K562 (cell line): ENCODE data around the gene BICD1. TPM values are rescaled to one million over a fixed set of nuclear protein-coding genes. Genes with fewer than 3 reads are reported as not detected.

Source experiments
- ATAC-seq: fragments of 200-7000 bp; cut with Tn5 transposase; 3 replicates; pipeline ENCODE4 v1.9.1; 2020; ENCODE audit warnings: moderate library complexity
- BruUV-seq: library from RNA; stranded (reverse); fragments of 400-500 nt; replicated peaks from 2 replicates; lab custom pipeline; 2021; lab: Mats Ljungman, UMichigan
- CTCF ChIA-PET: fragments of 300-600 bp; formaldehyde crosslinking; extraction: SDS; loops from one replicate; lab custom pipeline; 2021; ENCODE audit warnings: low intra/inter-chr PET ratio; lab: Yijun Ruan, JAX
- POLR2A ChIA-PET: fragments of 300-600, 350-650 bp; sonication (Branson Sonifier 250); formaldehyde crosslinking; extraction: SDS; loops from one replicate; lab custom pipeline; 2021; ENCODE audit warnings: antibody characterized with exemption, inconsistent platforms; lab: Yijun Ruan, JAX
- DNase-seq, 4 experiments: peaks; one replicate each; pipeline versions ENCODE4 v3.0.0 to v3.0.0-alpha.2; 2011 to 2018; ENCODE audit warnings: low spot score in 3 of 4, mixed read lengths in 3 of 4; ENCODE audit errors: extremely low read depth in 1 of 4
- FAIRE-seq: peaks from 2 replicates; lab custom pipeline; 2011; peaks lifted over from hg19 to GRCh38; lab: Jason Lieb, UNC
- H2AFZ ChIP-seq: 2 replicates; pipeline ENCODE4 v1.6.0; 2011; ENCODE audit warnings: low read depth, low read length, control low read depth, inconsistent platforms
- H3K27ac ChIP-seq: fragments of 200-600 bp; 3 replicates; pipeline ENCODE4 v1.8.0; 2011; ENCODE audit warnings: low read depth, mild to moderate bottlenecking, control low read depth, inconsistent platforms, low read length, moderate library complexity, mixed read lengths; ENCODE audit errors: extremely low read depth
- H3K27me3 ChIP-seq, 2 experiments: fragments of 300-600 bp in 1 of 2; 2 replicates in 1 of 2; 3 replicates in 1 of 2; pipeline versions ENCODE4 v1.6.0 to v1.8.0; 2011; ENCODE audit warnings: inconsistent platforms in 2 of 2, low read length in 2 of 2, mild to moderate bottlenecking in 1 of 2, mixed read lengths in 1 of 2, moderate library complexity in 1 of 2; ENCODE audit not compliant: control insufficient read depth in 2 of 2, insufficient read depth in 2 of 2
- H3K36me3 ChIP-seq: fragments of 300-600 bp; 3 replicates; pipeline ENCODE4 v1.8.0; 2011; ENCODE audit warnings: mild to moderate bottlenecking, low read length, inconsistent platforms; ENCODE audit not compliant: control insufficient read depth, insufficient read depth
- H3K4me1 ChIP-seq, 2 experiments: fragments of 200-600 bp in 1 of 2; replicated peaks in 1 of 2; 2 replicates in 1 of 2; 3 replicates in 1 of 2; pipeline versions ENCODE4 v1.5.1 to v1.8.0; 2011; ENCODE audit warnings: inconsistent platforms in 2 of 2, low read length in 2 of 2, mild to moderate bottlenecking in 1 of 2, mixed read lengths in 1 of 2, moderate library complexity in 1 of 2; ENCODE audit not compliant: control insufficient read depth in 2 of 2, insufficient read depth in 2 of 2
- H3K4me2 ChIP-seq: 2 replicates; pipeline ENCODE4 v1.6.1; 2011; ENCODE audit warnings: low read length, control low read depth, inconsistent platforms, mixed read lengths; ENCODE audit not compliant: insufficient read depth
- H3K4me3 ChIP-seq: fragments of 200-600 bp; sonication (generic), shearing (Covaris generic); 2 replicates; pipeline ENCODE4 v1.5.1; 2016; ENCODE audit warnings: control low read depth, inconsistent platforms
- H3K79me2 ChIP-seq: fragments of 200-600 bp; 3 replicates; pipeline ENCODE4 v1.8.0; 2011; ENCODE audit warnings: low read length, inconsistent platforms; ENCODE audit not compliant: control insufficient read depth, insufficient read depth
- H3K9ac ChIP-seq, 2 experiments: 2 replicates each; pipeline versions ENCODE4 v1.6.0 to v1.6.1; 2011; ENCODE audit warnings: low read depth in 2 of 2, low read length in 2 of 2, control low read depth in 1 of 2, inconsistent platforms in 1 of 2, mild to moderate bottlenecking in 1 of 2, mixed read lengths in 1 of 2; ENCODE audit not compliant: insufficient read depth in 1 of 2
- H3K9me1 ChIP-seq: one replicate; pipeline ENCODE4 v1.6.0; 2011; ENCODE audit warnings: inconsistent platforms, mild to moderate bottlenecking, low read length, moderate library complexity; ENCODE audit not compliant: control insufficient read depth, insufficient read depth
- H3K9me3 ChIP-seq: replicated peaks from 2 replicates; pipeline ENCODE4 v1.5.1; 2011; ENCODE audit warnings: low read depth, low read length, inconsistent platforms; ENCODE audit not compliant: control insufficient read depth, insufficient read depth
- H4K20me1 ChIP-seq: replicated peaks from 2 replicates; pipeline ENCODE4 v1.6.1; 2011; ENCODE audit warnings: low read length, inconsistent platforms, mixed read lengths; ENCODE audit not compliant: control insufficient read depth, insufficient read depth
- ARNT ChIP-seq, 2 experiments: fragments of 450-650 bp; IDR thresholded peaks; 2 replicates each; pipeline ENCODE4 v1.6.1; 2016; ENCODE audit warnings: mild to moderate bottlenecking in 1 of 2
- CBX8 ChIP-seq: fragments of 200-600 bp; sonication (generic); IDR thresholded peaks from 2 replicates; pipeline ENCODE4 v1.6.1; 2012; ENCODE audit warnings: borderline replicate concordance, mixed run types, low read depth, mild to moderate bottlenecking, moderate library complexity, mixed read lengths, low read length, control low read depth, inconsistent platforms; ENCODE audit not compliant: poor library complexity, severe bottlenecking; ENCODE audit errors: extremely low read depth
- CTBP1 ChIP-seq: fragments of 450-650 bp; IDR thresholded peaks from 2 replicates; pipeline ENCODE4 v1.6.1; 2016; ENCODE audit warnings: borderline replicate concordance
- FOXP1 ChIP-seq: sonication (generic); formaldehyde crosslinking; IDR thresholded peaks from 2 replicates; pipeline ENCODE4 v1.8.0; 2022; ENCODE audit warnings: mild to moderate bottlenecking, missing genetic modification reagents
- MITF ChIP-seq: IDR thresholded peaks from 2 replicates; pipeline ENCODE4 v1.6.1; 2014; ENCODE audit warnings: antibody characterized with exemption
- OTX1 ChIP-seq: fragments of 450-650 bp; formaldehyde crosslinking; IDR thresholded peaks from 2 replicates; pipeline ENCODE4 v1.4.0; 2022; ENCODE audit warnings: mild to moderate bottlenecking
- ZBTB7A ChIP-seq: IDR thresholded peaks from 2 replicates; pipeline ENCODE4 v1.6.1; 2011; ENCODE audit warnings: low read depth, mild to moderate bottlenecking, low read length, moderate library complexity, borderline replicate concordance; ENCODE audit not compliant: control insufficient read depth
- ZNF134 ChIP-seq: fragments of 250-450 bp; sonication (Bioruptor Pico); conservative IDR thresholded peaks from 2 replicates; pipeline ENCODE4 v1.4.0; 2020
- ZNF23 ChIP-seq: fragments of 250-450 bp; sonication (Bioruptor Pico); IDR thresholded peaks from 2 replicates; pipeline ENCODE4 v1.4.0; 2020; ENCODE audit warnings: mild to moderate bottlenecking
- WGBS: fragments of 100-300 bp; shearing (Covaris generic); methylation state at CpG from one replicate; pipeline ENCODE4 v1.1.6; 2016; ENCODE audit warnings: low coverage, mixed read lengths; ENCODE audit not compliant: insufficient coverage; ENCODE audit errors: missing lambda C conversion rate; 5-methylcytosine and 5-hydroxymethylcytosine counted together
- in situ Hi-C: fragments of 300-500 bp; cut with MboI; formaldehyde crosslinking; loops from 4 replicates; pipeline ENCODE4 v1.15.0; 2018; ENCODE audit warnings: inconsistent platforms, mixed read lengths
- intact Hi-C: fragments of 100-400 bp; cut with micrococcal nuclease; formaldehyde crosslinking; loops from 2 replicates; pipeline ENCODE4 v1.14.2; 2022
- polyA plus RNA-seq, 8 experiments: library from polyadenylated mRNA; depleted of rRNA in 4 of 8; stranded (reverse) in 5 of 8; unstranded in 3 of 8; fragments of >200 nt; fragmentation: Nextera tagmentation in 2 of 8; fragmentation: Illumina TruSeq in 1 of 8; extraction: Ambion mirVana in 2 of 8; extraction: Trizol in 1 of 8; gene quantifications; 2 replicates each; pipeline versions ENCODE4 v1.2.1 to v1.2.3, GENCODE V29; 2011 to 2014; ENCODE audit warnings: inconsistent platforms in 1 of 8, missing spikeins in 1 of 8
- total RNA-seq, 7 experiments: library from RNA; depleted of rRNA in 6 of 7; stranded (reverse); fragments of >200 nt in 6 of 7; fragmentation: Illumina TruSeq in 2 of 7; extraction: Trizol in 2 of 7; gene quantifications; 2 replicates each; pipeline versions ENCODE4 v1.2.1 to v1.2.3, GENCODE V29; 2011 to 2021; ENCODE audit warnings: low replicate concordance in 1 of 7

The BICD1 gene
- total and polyA plus RNA-seq, 9 of the 15 experiments (the other 6 are each of a cell fraction or from before 2014, with no cell fraction given): 3.5 to 21.1 (median 12.5) TPM

- H3K27me3 ChIP-seq: peaks cover 2 to 26% of the 10 kb centered on the region in 2 experiments; a peak in 4 of 5 replicates
- H2AFZ ChIP-seq: peak overlapping the region; percentile 92
- ATAC-seq (peak; percentile 5; the same call in 1 of the 3 replicates), DNase-seq (peak in 3 of 4 experiments; percentile 7 to 16 (median 9))
- H3K4me3 ChIP-seq: peak overlapping the region; percentile 57
- peak overlapping the region; percentile 78 for H3K4me2 ChIP-seq
- WGBS: 18% methylated on average over 15 of the region's 15 CpGs
- in situ Hi-C loops: no loop called here
- POLR2A ChIA-PET: interaction anchor here (0.6 to 1.5 kb wide), 3 partner anchors 8 to 353 kb away, joined by 3 to 4 read pairs (median 4); no protein-coding TSS in a partner anchor
- H3K9me1 ChIP-seq: no peaks in the 10 kb centered on the region
- H3K9ac ChIP-seq: peak overlapping the region; percentile 39 to 88; a peak in 3 of 4 replicates
- no peaks in the 10 kb centered on the region for H4K20me1 ChIP-seq
- H3K4me1 ChIP-seq: peaks cover 4 to 14% of the 10 kb centered on the region in 2 experiments; a peak in 4 of 5 replicates
- no peak overlapping the region for H3K27ac ChIP-seq
- CTCF ChIA-PET: interaction anchor here (0.6 kb wide), 2 partner anchors 8 to 340 kb away, joined by 3 read pairs; no protein-coding TSS in a partner anchor
- TF ChIP-seq CTBP1 (no peak), CBX8 (peak; percentile 23), ARNT (IDR thresholded peaks at IDR 0.05) (no peak), ZNF134 (peak; percentile 79)
- TF ChIP-seq, all 486 proteins: peak for 2
- intact Hi-C loops: loop anchor here (5.0 kb wide), 1 partner anchor 33 kb away; no protein-coding TSS in a partner anchor
- Histone ChIP-seq H3K9me3 (no peaks in the 10 kb centered on the region), H3K79me2 (no peaks in the 10 kb centered on the region), H3K36me3 (no peaks in the 10 kb centered on the region)
- BruUV-seq: TSS peak; percentile 74
- FAIRE-seq: peak; percentile 66
These were observed 293.5 kb downstream of the BICD1 start for GRCh38 chr12:32400114-32400672.

GRCh38 chr12:32400866-32401265 is 294.2 kb downstream of the BICD1 start:
- Histone ChIP-seq H3K9ac (no peak overlapping the region), H3K4me3 (no peak overlapping the region), H3K36me3 (no peaks in the 10 kb centered on the region), H3K4me1 (peaks cover 4 to 14% of the 10 kb centered on the region in 2 experiments; a peak in 4 of 5 replicates), H3K79me2 (no peaks in the 10 kb centered on the region), H3K4me2 (no peak overlapping the region), H3K27ac (no peak overlapping the region), H3K9me3 (no peaks in the 10 kb centered on the region), H3K27me3 (peaks cover 2 to 29% of the 10 kb centered on the region in 2 experiments; a peak in 4 of 5 replicates), H3K9me1 (no peaks in the 10 kb centered on the region), H2AFZ (no peak overlapping the region), H4K20me1 (no peaks in the 10 kb centered on the region)
- intact Hi-C loops: loop anchor here (5.0 kb wide), 1 partner anchor 34 kb away; no protein-coding TSS in a partner anchor
- BruUV-seq: no TSS peak
- 54% methylated on average over 2 of the region's 2 CpGs for WGBS
- POLR2A ChIA-PET: interaction anchor here (1.5 kb wide), 1 partner anchor 7 kb away, joined by 4 read pairs; no protein-coding TSS in a partner anchor
- FAIRE-seq: no peak
- in situ Hi-C loops: no loop called here
- DNase-seq: no peak
- CTCF ChIA-PET: no interaction called here
- no peak for ATAC-seq
- no peak for TF ChIP-seq OTX1 (CRISPR knock-in tag)
- TF ChIP-seq FOXP1 (CRISPR knock-in tag): no peak
- TF ChIP-seq MITF: no peak
- TF ChIP-seq ZNF23 (CRISPR knock-in tag): no peak
- no peak for TF ChIP-seq ZBTB7A
